ENCODE results near the gene CPT1B.

DNA sequence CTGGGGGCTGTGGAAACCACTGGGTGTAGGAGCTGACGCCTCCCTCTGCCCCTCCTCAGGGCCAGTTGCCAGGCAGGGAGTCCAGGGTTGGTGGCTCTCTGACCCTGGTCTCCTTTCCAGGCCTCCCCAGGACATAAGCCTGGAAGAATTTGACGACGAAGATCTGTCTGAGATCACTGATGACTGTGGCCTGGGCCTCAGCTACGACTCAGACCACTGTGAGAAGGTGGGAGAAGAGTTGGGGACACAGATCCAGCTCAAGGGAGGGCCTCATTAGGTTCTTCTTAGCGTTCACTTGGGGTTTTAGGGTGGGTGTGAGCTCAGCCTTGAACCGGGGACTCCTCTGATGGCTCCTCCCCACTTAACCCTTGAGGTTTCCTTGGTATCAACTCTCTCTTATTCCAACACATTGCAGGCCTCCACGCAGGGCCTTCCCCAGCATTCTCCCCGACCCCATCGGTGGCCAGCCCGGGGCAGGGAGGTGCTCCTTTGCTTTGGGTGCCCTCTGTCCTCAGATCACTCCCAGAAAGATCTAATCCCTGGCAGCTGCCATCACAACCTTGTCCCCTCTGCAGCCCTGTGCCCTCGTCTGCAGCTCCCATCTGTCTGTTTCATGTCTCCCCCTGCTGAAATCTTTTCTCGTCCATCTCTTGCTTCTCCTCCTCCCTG is 23.6 kb upstream of the CPT1B start:
- TF ChIP-seq, protein P1, sequence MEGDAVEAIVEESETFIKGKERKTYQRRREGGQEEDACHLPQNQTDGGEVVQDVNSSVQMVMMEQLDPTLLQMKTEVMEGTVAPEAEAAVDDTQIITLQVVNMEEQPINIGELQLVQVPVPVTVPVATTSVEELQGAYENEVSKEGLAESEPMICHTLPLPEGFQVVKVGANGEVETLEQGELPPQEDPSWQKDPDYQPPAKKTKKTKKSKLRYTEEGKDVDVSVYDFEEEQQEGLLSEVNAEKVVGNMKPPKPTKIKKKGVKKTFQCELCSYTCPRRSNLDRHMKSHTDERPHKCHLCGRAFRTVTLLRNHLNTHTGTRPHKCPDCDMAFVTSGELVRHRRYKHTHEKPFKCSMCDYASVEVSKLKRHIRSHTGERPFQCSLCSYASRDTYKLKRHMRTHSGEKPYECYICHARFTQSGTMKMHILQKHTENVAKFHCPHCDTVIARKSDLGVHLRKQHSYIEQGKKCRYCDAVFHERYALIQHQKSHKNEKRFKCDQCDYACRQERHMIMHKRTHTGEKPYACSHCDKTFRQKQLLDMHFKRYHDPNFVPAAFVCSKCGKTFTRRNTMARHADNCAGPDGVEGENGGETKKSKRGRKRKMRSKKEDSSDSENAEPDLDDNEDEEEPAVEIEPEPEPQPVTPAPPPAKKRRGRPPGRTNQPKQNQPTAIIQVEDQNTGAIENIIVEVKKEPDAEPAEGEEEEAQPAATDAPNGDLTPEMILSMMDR (IDR thresholded peaks at IDR 0.05), result no peak
- TF ChIP-seq POLR2A (IDR thresholded peaks at IDR 0.05), result no peak

Measured in thyroid gland (tissue), 4 donors.